ENCODE data around the gene SCAMP4.

Gene SCAMP4, protein sequence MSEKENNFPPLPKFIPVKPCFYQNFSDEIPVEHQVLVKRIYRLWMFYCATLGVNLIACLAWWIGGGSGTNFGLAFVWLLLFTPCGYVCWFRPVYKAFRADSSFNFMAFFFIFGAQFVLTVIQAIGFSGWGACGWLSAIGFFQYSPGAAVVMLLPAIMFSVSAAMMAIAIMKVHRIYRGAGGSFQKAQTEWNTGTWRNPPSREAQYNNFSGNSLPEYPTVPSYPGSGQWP

GRCh38 chr19:1905110-1905862, at the start of gene SCAMP4, which contains the start of gene ADAT3:
SCAMP4 (plus strand) TSS chr19:1905399; CDS start chr19:1915020, 9,621 bp downstream.
ADAT3 (plus strand) TSS chr19:1905399; CDS start chr19:1912048, 6,649 bp downstream.
- DNase-seq (ENCODE audit: low read depth in 2 of 2), result peak; percentile 97

DNA sequence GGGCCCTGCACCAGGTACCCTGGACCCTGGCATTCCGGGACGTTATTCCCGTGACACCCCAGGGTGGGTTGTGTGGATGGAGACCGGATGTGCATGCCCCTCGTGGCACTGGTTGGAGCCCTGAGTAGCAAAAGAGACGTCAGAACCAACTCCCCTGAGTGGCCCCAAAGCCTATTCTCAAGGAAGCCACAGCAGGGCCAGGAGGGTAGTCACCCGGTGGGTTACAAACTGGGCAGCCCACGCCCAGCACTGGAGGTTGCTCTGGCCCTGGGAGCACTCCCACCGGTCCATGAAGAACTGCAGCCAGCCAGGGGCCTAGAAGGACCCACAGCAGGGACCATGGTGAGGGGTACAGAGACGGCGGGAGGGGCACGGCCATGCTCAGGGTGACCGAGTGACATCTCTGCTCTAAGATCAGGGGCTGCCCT, 49.4 kb upstream of the SCAMP4 start:
- no peak for DNase-seq (ENCODE audit: low read depth in 2 of 2)

GRCh38 chr19:1856345-1856697, 48.9 kb upstream of the SCAMP4 start:
- no peak for DNase-seq (ENCODE audit: low read depth in 2 of 2)

- DNase-seq (ENCODE audit: low read depth in 2 of 2), result peak; percentile 40 to 46
These were observed 48.2 kb upstream of the SCAMP4 start for GRCh38 chr19:1856698-1857603.

GRCh38 chr19:1857648-1858326, 47.4 kb upstream of the SCAMP4 start:
- DNase-seq (ENCODE audit: low read depth in 2 of 2), result no peak

GRCh38 chr19:1858412-1859081, 46.7 kb upstream of the SCAMP4 start:
- no peak for DNase-seq (ENCODE audit: low read depth in 2 of 2)

DNA sequence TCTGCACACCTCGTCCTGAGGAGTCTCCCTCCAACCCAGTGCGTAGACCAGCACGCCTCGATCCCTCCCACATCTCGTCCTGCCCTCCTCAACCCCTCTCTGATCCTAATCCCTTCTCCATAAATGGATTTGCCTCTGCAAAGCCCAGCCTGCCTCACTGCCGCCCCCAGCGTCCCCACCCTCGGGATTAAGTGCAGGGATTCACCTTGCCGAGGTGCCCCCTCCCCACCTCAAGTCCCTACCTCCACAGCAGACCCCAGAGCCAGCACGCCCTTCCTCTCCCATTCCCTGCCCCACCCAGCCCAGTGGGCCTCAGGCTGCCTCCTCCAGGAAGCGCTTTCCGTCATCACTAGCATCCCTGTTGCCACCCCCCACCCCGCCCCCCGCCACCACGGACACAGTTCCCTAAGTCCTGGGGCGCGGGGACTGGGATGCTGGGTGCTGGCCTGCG, 45.8 kb upstream of the SCAMP4 start:
- DNase-seq (ENCODE audit: low read depth in 2 of 2), result no peak

DNA sequence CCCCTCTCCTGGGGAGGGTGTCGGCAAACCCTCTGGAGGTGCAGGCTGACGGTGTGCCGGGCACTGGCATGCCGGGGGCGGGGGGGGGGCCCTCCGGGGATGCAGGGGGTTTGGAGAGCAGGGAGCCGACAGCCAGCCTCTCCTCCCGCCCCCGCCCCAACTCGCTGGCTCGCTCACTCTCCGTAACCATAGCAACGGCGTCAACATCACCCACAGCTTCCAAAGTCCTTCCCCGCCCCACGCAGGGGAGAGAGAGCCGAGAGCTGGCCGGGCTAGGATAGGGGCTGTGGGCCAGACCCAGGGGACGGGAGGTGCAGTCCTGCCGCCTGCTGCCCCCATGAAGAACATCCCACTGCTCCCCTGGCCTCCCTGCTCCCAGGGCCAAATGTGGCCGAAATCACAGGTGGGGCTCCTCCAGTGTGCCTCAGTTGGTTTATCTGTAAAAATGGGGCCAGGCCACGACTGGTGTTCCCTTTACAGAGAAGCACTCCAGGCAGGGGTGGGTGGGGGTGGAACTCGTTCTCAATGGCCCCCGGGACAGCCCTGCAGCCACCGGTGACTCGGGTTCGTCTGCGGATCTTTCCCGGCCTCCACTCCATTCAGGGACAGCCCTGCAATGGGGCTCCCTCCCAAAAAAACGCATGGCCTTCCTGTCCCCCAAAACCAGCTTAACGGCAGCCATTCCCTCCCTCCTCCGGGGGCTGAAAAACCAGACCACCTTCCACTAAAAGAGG, 45.0 kb upstream of the SCAMP4 start:
- no peak for DNase-seq (ENCODE audit: low read depth in 2 of 2)

- DNase-seq (ENCODE audit: low read depth in 2 of 2), result no peak
These were observed 44.2 kb upstream of the SCAMP4 start for GRCh38 chr19:1860821-1861598.

- DNase-seq (ENCODE audit: low read depth in 2 of 2), result no peak
These were observed 43.6 kb upstream of the SCAMP4 start for GRCh38 chr19:1861599-1862031.

GRCh38 chr19:1862068-1862423, 43.2 kb upstream of the SCAMP4 start:
- no peak for DNase-seq (ENCODE audit: low read depth in 2 of 2)

DNA sequence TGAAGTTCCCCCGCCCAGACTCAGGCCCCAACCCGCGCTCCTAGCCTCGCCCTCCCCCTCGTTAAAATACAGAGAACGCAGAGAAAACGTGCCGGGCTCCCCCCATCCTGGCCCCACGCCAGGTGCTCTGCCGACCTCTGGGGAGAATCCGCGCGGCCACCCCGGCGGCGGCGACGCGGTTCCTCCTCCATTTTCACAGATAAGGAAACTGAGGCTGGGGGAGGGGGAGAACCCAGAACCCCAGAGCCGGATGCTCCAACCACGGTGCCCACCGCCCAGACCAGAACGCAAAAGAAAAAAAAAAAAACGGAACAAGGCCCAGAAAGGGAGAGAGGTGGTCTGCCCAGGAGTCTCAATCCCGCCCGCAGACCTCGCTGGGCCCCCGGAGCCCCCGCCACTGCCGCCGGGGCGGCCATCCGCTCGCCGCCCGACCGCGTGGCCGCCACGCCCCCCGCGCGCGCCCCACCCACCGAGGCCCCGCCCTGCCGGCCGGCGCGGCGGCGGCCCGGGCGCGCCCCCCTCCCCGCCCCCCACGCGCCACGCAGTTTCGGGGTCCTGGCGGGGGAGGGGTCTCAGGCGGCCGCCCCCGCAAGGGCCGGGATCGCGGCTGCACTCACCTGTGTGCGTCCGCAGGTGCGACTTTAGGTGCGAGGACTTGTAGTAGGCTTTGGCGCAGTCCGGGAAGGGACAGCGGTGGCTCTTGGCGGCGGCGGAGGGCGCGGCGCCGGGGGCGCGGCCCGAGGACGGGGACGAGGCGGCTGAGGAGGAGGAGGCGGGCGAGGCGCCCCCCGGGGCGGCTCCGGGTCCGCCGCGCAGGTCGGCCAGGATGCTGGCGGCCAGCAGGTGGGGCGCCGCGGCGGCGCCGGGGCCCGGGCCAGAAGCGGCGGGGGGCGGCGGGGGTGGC, 42.5 kb upstream of the SCAMP4 start:
- DNase-seq (ENCODE audit: low read depth in 2 of 2), result peak in 1 of 2 donors; percentile 38

DNA sequence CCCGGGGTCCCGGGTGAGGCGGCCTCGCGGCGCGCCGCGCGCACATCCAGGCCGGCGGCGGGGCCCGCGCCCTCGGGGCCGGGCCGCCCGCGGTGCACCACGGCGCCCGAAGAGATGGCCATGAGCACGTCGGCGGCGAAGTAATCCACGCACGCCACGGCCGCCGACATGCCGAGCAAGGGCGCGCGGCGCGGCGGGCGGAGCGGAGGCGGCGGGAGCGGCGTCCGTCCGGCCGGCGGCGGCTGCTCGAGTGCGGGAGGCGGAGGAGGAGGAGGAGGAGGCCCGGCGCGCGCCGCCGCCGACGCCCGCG, 41.9 kb upstream of the SCAMP4 start, which contains the start of gene KLF16:
KLF16 (minus strand) TSS at position 252 of the 310 bp plus-strand sequence; CDS start at position 170, 82 bp downstream.
- DNase-seq (ENCODE audit: low read depth in 2 of 2), result no peak

DNA sequence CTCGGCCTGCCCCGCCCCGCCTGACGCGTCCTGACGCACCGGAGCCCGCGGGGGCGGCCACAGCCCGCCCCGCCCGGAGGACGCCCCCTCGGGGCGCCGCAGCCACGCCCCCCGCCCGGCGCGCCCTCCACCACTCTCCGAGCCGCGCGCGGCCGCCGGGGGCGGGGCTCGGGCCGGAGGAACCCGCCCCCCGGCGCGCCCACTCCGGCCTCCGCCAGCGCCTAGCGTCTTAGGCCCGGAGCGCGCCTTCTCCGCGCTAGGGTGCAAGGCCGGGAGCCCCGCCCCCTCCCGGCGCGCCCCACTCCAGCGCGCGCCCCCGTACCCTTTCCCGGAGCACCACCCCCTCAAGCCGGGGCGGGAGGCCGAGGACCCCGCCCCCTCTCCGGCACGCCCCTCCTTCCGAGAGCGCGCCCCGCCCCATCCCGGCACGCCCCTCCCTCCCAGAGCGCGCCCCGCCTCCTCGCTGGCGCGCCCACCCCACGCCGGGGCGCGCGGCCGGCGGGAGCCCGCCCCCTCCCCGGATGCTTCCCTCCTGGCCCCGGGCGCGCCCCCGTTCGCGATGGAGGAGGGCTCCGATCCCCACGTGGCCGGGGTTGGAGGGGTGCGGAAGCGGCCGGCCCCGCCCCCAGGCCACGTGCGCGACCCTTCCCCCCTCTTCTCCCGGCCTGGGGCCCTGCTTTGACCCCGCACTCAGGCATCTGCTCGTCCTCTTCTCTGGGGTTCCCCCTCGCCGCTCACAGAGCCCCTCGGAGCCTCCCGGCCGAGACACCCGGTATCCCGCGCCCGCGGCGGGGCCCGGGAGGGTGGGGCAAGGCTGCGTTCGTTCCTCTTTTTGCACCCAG, 41.3 kb upstream of the SCAMP4 start:
- peak; percentile 89 to 91 for DNase-seq (ENCODE audit: low read depth in 2 of 2)

- peak in 1 of 2 donors; percentile 36 for DNase-seq (ENCODE audit: low read depth in 2 of 2)
These were observed 40.6 kb upstream of the SCAMP4 start for GRCh38 chr19:1864480-1865171.

DNA sequence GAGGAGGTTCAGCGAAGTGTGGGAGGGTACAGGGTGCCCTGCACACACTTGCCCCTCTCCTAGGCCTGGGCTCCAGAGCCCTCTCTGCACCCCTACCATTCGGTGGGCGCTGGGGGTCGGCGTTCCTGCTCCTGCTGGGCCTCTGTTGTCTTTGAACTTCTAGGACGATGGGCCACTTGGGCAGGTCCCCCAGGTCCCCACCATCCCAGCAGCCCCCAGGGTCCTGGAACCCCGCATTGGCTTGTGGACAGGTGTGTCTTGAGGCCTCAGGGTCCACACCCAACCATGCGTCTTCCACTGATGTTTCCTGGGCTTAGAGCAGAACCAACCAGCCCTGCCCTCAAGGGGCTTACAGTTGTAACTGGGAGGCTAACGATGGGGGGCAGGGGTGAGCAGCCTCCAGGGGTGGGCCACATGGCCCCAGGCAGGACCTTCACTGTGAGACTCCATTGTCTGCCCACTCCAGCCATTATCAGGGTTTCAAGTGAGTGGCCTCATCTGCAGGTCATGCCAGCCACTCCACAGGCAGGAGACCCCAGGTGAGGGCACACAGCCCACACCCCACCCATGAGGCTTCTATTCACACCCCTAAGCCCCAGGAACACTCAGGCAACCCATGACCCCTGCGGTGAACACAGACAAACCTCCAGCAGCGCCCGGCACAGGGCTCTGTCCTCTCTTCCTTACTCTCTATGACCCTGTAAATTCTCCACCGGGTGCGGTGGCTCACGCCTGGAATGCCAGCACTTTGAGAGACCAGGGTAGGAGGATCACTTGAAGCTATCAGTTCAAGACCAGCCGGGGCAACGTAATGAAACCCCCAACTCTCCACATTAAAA, 39.8 kb upstream of the SCAMP4 start:
- DNase-seq (ENCODE audit: low read depth in 2 of 2), result no peak

Measured in stimulated activated CD8-positive, alpha-beta memory T cell treated with anti-CD3 and anti-CD28 coated beads, Interleukin-15, amount 100 ng/mL, for 4 hours (primary cell).